ENCODE results near the gene GSK3A.

DNA sequence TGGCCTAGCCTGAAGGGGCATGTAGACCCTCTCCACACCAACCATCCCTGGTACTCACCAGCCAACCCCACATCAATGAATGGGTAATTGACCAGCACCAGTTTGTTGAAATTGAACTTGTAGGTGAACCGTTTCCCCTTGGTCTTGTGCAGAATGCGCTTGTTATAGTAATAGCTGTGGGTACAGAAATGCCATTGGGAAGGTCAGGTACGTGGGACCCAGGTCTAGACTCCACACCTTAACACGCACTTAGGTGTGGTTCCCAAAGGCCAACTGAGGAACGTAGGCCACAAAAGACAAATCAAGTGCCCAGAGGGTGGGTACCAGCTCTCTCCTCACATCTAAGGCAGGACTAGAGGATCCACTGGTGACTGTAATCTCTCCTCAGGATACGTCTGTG is 7.4 kb upstream of the GSK3A start:
- TF ChIP-seq CTCF (IDR thresholded peaks at IDR 0.05) (no peak), POLR2A (IDR thresholded peaks at IDR 0.05) (no peak)
